HG02798 (cell line): ENCODE data around the gene USP48.
"Not testable (repeated sequence)": the region's sequence is repeated elsewhere in the genome, so short reads cannot be mapped to it uniquely, and the experiment has no call there.

Experiments
- ATAC-seq: cut with Tn5 transposase; IDR thresholded peaks from one replicate; pipeline ENCODE4 v1.9.1; 2021; ENCODE audit warnings: mild to moderate bottlenecking; ENCODE audit not compliant: unreplicated experiment, poor library complexity

The USP48 gene

GRCh38 chr1:21816602-21817302 is 33.8 kb upstream of the USP48 start:
- ATAC-seq = no peak

GRCh38 chr1:21815724-21816321 is 32.9 kb upstream of the USP48 start:
- ATAC-seq = no peak

GRCh38 chr1:21814981-21815582 is 32.1 kb upstream of the USP48 start:
- no peak for ATAC-seq

- peak; percentile 59 for ATAC-seq
These were observed 31.4 kb upstream of the USP48 start for GRCh38 chr1:21814241-21814918.

- ATAC-seq = no peak
These were observed 30.6 kb upstream of the USP48 start for GRCh38 chr1:21813542-21813941.

- no peak for ATAC-seq
These were observed 28.9 kb upstream of the USP48 start, which contains the start of gene LDLRAD2 for GRCh38 chr1:21811875-21812305. Gene LDLRAD2, plus strand, starts transcription at chr1:21812265. Its CDS starts 187 bp downstream, at chr1:21812452.

- no peak for ATAC-seq
These were observed 21.6 kb upstream of the USP48 start for GRCh38 chr1:21804536-21804935.

GRCh38 chr1:21801100-21801499 is 18.2 kb upstream of the USP48 start:
- no peak for ATAC-seq

- no peak for ATAC-seq
These were observed 16.8 kb upstream of the USP48 start for GRCh38 chr1:21799730-21800129.

GRCh38 chr1:21795075-21795474 is 12.1 kb upstream of the USP48 start:
- ATAC-seq = no peak

GRCh38 chr1:21794656-21795055 is 11.7 kb upstream of the USP48 start:
- ATAC-seq = no peak

GRCh38 chr1:21793104-21793503 is 10.2 kb upstream of the USP48 start:
- no peak for ATAC-seq

GRCh38 chr1:21786640-21787039 is 3.7 kb upstream of the USP48 start:
- no peak for ATAC-seq

GRCh38 chr1:21785764-21786163 is 2.8 kb upstream of the USP48 start:
- ATAC-seq = not testable (repeated sequence)

- ATAC-seq = no peak
These were observed 992 bp upstream of the USP48 start for GRCh38 chr1:21783679-21784603.

GRCh38 chr1:21782349-21782867 is 541 bp downstream of the USP48 start:
- ATAC-seq = peak; percentile 18

GRCh38 chr1:21781815-21782348 is 1.1 kb downstream of the USP48 start:
- peak; percentile 20 for ATAC-seq

GRCh38 chr1:21779613-21780521 is 3.1 kb downstream of the USP48 start:
- ATAC-seq = peak; percentile 25

GRCh38 chr1:21778405-21778727 is 4.6 kb downstream of the USP48 start:
- no peak for ATAC-seq
